Superior temporal gyrus (tissue), 1 donor: ENCODE measurements around the gene BYSL.
"Not testable (repeated sequence)": the region's sequence is repeated elsewhere in the genome, so short reads cannot be mapped to it uniquely, and the experiment has no call there.

Experiments used
- DNase-seq: peaks from one replicate; pipeline ENCODE4 v3.0.0-alpha.2; 2016; ENCODE audit errors: extremely low spot score

BYSL gene

DNA sequence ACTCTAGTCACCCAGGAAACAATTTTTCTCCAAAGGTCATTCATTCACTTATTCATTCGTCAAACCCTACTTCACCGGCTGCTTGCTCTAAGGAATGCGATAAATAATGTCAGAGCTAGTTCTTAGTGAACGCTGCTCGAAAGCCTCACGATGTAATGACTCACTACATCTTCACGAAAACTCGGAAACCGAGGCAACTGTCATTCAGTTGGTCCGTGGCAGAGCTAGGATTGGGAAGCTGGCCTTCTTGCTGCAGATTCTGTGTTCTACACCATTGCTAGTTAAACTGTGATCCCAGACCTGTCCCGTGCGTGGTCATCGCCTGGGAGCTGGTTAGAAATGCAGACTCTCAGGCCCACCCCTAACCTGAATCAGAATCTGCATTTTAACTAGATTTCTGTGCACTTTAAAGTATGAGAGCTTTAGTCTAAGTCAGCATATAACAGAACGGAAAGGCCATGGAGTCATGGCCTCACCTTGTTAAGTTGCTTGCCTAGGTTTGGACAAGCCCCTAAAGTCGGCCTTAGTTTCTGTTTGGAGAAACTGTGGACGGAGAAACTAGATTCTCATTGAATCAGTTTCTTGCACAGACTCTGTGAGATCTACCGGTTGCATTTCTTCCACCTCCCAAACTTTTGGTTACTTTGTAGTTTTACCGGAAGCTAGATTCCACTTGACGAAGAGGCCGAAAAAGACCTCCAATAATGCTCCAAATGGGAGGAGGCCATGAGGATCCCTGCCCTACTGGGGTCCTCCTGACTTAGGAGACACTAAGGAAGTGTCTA, 21.0 kb downstream of the BYSL start:
- no peak for DNase-seq

DNA sequence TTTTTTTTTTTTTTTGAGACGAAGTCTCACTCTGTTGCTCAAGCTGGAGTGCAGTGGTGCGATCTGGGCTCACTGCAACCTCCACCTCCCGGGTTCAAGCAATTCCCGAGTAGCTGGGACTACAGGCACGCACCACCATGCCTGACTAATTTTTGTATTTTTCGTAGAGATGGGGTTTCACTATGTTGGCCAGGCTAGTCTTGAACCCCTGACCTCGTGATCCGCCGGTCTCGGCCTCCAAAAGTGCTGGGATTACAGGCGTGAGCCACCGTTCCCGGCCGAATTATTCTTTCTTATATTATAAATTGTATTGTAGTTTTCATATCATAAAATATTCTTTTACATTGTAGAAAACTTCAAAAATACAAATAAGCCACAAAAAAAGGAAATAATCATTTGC, 21.6 kb downstream of the BYSL start:
- not testable (repeated sequence) for DNase-seq

DNA sequence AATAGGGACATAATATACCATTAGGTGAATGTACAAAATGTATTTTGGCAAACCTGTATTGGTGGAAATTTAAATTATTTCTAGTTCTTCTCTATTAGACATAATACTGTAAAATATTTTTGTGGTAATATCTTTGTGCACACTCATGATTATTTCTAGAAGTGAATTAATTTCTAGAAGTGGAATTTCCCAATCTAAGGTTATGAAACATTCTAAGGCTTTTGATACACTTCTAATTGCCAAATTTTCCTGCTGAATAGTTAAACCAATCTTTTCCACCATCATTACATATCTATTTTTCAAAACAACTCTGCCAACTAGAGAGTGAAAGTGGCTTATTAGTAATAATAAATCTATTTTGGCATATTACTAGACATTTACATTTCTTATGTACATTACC, 22.2 kb downstream of the BYSL start:
- no peak for DNase-seq

DNA sequence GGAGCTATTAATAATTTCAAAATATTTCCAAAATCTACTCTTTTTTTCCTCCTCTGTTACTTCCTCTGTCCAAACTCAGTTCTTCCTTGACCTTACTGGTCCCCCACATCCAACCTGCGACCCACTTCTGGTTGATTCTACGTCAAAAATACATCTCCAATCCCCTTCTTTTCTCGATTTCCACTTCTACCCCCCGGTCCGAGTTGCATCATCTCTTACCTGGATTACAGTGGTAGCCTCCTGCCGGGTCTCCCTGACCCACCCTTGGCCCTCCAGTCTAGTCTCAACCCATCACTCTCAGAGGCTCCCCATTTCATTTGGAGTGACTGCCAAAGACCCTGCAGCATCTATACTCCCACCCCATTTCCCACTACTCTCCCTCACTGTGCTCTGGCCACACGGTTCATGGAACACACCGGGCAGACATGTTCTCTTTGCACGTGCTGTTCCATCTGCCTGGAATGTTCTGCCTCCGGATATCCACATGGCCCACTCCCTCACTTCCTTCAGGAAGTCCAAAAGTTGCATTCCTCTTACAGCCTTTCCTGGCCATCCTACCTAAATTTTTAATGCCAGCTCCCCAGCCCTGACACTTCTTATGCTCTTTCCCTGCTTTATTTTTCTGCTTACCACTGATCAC, 26.4 kb downstream of the BYSL start:
- DNase-seq = no peak

DNA sequence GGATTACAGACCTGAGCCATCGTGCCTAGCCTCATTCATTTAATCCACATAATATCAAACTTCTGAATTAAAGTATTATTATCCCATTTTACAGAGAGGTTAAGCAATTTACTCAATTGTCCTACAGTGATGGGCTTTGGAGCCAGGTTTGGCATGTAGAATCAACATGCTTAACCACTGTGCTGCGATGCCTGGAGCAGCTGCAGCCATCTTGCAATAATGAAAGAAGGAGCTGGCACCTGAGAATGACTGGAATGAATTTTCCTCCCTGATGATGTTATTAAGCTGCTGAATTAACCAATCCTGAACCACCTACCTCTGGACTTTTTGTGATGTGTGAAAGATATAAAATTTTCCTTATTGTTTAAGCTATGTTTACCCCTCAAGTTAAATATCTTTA, 33.4 kb downstream of the BYSL start:
- DNase-seq = no peak

DNA sequence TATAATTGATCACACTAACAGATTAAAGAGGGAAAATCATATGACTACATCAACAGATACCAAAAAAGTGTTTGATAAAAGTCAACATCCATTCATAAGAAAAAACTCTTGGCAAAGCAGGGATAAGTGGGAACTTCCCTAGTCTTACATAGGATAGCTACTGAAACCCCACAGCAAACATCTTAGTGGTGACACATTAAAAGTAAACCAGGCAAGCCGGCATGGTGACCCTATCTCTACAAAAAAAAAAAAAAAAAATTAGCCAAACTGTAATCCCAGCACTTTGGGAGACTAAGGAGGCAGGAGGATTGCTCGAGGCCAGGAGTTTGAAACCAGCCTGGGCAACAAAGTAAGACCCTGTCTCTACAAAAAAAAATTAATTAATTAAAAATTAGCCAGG, 34.1 kb downstream of the BYSL start:
- no peak for DNase-seq

DNA sequence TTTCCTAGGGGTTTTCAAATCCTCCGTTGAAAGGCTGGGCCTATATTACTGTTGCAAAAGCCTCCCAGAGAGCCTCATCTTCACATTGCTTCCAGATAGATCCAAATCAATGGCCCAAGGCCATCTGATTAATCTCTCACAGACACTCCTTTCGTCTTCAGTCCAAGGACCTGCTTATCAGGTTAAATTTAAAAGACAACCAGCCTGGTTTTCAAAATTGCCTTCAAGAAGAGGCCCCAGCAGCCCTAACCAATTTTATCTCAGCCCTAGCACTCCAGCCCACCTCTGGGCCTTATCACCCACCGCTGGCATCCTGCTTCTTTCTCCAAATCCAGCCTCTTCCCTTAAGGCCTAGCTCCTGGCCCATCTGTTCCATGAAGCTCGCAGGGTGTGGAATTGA, 35.8 kb downstream of the BYSL start:
- DNase-seq = no peak

DNA sequence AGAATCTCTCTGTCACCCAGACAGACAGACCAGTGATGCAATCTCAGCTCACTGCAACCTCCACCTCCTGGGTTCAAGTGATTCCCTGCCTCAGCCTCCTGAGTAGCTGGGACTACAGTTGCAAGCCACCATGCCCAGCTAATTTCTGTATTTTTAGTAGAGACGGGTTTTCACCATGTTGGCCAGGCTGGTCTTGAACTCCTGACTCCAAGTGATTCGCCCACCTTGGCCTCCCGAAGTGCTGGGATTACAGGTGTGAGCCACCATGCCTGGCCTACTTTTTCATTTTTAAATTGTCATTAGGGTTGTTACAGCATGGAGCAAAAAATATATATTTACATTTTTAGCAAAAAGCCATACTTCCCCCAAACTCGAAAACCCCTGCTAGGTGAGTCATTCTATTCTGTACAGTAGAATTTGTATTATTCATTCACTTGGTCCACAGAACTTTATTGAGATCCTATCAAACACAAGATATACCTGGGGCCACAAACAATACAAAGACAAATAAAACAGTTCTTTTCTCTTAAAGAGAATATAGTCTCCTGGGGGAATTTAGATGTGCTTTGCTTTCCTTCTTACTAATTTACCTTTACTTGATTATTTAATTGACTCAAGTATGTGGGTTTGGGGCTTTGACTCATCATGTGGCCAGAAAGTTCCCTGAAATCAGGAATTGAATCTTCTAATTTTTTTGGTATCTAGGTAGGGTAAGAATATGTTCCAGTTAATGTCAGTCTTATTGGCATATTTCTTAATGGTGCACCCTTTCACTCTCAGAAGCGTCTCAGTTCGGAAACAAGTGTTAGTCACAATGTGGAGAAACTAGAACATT, 36.9 kb downstream of the BYSL start:
- no peak for DNase-seq

DNA sequence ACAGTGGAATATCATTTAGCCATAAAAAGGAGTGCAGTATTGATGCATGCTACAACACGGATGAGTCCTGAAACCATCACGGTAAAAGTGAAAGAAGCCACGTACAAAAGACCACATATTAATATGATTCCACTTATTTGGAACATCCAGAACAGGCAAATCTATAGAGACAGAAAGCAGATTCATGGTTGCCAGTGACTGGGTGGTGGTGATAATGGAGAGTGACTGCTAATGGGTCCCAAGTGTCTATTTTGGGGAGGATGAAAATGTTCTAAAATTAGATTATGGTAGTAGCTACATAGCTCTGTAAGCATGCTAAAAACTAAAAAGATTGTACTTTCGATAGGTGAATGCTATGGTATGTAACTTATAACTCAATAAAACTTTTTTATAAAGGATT, 38.7 kb downstream of the BYSL start:
- DNase-seq = no peak

DNA sequence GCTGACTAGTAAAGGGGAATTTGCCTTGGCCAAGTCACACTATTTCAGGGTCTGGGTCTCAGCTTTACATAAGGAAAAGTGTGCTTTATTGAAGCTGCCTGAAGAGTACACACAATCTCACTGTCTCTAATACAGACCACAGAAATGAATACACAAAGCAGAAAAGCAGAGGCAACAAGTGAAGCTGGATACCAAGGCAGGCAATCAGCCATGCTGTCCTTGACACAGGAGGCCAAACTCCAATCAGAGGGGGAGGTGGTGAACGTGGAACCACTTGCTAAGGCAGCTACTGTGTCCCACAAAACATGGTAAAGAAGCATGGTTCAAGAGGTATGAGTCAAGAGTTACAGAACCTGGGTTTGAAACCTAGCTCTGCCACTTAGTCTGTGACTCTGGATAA, 42.1 kb downstream of the BYSL start:
- DNase-seq = no peak

DNA sequence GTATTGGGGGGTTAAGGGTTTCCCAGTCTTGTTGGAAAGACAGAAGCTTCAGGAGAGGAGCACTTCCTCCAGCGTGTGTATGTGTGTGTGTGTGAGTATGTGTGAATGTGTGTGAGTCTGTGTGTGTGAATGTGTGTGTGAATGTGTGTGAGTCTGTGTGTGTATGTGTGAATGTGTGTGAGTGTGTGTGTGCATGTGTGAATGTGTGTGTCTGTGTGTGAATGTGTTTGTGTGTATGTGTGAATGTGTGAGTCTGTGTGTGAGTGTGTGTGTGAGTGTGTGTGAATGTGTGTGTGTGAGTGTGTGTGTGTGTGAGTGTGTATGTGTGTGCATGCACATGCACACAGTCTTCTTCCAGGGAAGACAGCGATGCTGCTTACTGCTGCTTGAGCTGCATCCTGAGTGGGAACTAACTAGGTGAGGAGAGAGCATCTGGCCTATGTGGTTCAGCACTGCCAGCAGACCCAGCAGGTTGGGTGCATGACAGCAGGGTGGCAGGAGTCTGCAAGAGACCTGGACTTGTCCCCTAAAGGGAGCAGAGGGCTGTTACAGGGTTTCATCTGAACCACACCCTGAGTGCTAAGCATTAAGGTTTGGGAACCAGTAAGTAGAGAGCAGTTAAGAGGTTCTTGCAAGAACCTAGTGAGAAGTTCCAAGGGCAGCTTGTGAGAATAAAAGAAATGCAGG, 43.0 kb downstream of the BYSL start:
- DNase-seq = no peak

DNA sequence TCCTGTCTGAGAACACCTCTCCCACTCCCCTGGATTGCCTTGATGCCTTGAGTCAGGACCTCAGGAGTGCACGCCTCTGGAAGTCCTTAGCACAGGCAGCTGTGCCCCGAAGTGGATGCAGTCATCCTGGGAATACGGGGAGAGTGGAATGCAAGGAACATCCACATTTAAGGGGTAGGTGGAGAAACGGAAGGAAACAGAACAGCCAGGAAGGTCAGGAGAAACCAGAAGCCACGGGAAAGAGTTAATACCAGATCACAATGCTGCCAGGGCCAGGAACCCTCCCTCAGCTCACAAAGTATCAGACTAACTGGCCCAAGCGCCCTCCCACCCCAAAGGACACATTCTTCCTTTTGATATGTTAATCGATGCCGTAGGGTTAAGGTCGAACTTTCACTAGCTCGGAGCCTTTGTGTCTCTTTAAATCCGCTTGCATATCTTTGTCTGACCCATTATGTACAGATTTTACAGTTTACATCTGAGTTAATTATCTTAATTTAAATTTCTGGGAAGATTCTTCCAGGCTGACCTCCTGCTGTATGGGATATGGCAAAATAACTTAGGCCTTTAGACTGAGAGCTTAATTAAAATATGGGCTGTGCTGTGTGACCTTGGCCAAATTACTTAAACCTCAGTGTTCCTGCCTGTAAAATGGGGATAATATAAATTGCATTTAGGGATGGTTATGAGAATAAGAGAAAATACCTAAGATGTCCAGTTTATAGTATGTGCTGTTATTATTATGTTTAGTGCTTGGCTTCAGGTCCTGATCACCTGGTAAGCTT, 44.3 kb downstream of the BYSL start:
- DNase-seq = no peak

DNA sequence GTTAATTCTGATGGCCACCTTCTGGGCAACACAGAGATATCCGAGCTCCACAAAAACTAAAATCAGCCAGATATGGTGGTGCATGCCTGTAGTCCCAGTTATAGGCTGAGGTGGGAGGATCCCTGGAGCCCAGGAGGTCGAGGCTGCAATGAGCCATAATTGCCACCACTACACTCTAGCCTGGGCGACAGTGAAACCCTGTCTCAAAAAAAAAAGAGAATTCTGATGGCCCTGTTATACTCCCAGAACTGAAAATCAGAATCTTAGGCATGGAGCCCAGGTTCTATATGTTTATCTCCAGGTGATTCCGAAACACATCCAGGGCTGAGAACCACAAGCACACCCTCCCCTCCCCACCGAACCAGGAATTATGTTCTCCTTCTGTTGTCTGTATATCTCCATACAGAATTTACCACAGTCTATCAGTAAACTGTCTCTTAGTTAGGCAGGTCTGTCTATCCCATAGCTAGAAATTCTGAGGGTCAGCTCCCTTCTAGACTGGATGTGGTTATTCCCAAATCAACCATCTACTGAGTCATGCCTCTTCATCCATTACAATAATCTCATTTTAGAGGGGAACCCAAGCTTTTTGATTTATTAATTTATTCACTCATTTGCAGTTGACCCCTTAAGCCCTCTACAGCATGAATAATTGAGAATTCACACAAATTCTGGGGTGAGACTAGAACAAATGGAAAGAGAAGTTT, 45.1 kb downstream of the BYSL start:
- DNase-seq = no peak

DNA sequence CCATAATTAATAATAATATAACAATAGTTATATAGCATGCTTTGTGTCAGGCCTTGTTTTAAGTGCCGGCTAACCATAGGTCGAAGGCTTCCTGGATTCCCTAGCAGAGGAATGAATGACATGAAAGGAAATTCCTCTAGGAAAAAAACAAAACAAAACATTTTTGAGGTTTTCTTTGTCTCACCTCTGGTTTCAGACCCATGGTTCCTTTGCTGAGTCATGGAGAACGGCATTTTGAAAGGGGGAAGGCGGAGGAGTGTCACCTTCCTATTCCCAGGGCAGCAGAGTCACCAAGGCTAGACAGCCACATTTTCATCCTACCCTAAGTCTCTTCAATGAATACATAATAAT, 45.6 kb downstream of the BYSL start:
- no peak for DNase-seq

DNA sequence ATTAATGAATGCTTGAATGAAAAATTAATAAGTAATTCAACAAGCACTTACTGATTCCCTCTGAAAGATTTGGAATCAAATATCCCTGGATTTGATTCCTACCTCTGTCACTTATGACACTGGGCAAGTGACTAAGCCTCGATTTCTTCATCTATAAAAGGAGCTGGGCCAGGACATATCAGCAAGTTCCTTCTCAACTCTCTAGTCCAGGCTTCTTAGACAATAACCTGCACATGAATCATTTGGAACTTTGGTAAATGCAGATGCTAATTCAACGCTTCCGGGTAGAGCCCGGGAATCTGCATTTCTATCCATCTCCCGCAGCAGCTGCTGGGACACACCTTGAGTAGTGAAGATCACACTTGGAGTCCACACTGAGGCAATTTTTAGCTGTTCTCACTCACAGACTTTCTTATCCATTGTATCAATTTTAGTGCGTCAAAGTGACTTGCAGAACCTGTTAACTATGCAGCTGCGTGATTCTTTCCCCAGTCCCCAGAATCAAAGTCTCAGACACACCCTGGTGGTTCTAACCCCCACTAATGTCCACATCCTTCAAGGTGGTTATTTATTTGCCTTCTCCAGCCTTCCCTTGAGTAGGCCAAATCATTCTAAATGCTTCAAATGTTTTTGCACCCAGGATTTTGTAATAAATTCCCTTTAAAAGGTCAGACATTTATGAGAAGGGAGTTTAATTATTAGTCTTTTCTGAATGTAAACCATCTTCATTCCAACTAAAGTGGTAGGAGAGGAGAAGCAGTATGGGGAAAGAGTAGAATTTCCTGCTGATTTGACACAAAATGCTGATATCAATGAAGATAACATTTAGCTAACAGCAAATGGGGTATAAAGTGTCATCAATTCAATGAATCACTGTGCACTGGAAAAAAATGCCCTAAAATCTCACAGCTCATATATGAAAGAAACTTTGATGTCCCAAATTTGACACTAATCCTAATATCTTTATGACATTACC, 46.3 kb downstream of the BYSL start:
- DNase-seq = no peak

DNA sequence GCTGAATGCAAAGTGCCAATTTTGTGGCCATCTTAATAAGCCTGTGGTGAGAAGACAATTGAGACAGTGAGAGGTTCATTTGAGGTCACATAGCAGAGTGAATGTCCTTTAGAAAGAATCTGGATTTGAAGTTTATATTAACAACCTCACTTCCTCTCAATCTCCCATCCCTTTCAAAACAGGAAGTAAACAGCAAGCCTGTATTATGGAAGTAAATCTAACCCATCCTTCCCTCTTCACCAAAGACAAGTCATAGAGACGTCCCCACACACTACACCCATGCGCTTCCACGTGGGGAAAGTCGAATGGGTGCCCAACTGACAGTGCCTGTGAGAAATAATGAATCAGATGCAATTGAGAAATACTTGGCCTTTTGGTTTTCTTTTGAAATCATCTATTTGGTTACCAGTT, 49.1 kb downstream of the BYSL start:
- no peak for DNase-seq

DNA sequence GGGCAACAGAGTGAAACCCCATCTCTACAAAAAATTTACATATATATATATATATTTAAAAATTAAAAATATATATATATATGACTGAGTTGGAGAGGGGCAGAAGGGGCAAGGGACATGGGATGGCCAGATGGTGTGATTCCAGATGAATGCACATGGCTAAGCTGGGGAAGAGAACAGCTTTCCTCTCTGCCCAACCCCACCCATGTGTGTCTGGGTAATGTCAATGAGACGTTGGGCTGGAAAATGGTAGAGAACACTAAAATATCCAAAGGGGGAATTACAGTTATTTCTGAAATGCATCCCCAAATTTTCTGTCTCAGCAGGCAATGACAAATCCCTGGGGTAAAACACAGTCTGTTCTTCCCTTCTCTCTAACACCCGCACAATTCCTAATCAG, 51.5 kb downstream of the BYSL start:
- no peak for DNase-seq

DNA sequence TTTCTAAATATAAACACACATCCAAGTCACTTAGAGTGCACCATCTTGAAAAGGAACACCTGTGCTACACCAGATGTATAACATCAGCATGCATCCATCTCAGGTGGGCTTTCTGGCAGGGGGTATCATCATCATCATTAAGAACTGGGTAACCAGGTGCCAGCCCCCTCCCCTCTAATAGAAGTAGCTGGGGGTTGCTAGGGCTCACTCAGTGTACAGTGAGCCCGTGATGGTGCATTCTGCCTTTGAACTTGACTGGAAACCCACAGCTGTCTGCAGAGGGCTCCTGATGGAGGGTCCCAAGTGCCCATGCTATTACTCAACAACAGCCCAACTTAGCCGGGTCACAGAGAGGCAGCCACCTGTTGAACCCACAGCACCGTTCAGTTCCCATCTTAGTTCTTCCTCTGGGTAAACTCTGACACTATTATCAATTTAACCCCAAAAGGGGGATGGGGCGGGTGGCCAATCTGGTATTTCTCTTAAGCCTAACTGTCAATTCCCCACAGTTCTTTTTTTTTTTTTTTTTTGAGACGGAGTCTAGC, 53.1 kb downstream of the BYSL start:
- no peak for DNase-seq

DNA sequence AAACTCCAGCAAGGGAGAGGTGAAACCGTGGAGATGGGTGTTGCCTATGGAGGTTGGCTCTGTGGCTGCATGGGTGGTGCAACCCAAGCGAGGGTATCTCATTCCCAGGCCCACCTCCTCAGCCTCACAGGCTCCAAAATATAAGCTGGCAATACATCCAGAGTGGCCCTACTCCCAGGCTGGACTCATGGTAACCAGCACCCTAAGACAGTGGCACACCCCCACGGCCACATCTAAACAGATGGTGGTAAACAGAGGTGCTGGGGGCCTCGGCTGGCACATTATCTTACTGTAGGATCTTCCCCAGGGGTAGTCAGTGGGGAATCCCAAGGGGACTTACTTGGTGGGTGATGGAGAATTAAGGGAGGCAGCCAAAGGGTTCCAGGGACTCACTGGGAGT, 54.0 kb downstream of the BYSL start:
- DNase-seq = no peak
